PC-9 (cell line): ENCODE data around the gene ATP10A. TPM values are rescaled to one million over a fixed set of nuclear protein-coding genes. Genes with fewer than 3 reads are reported as not detected.

Experiments
- BruUV-seq: library from RNA; stranded (reverse); fragments of 400-500 nt; replicated peaks from 2 replicates; lab custom pipeline; 2021; lab: Mats Ljungman, UMichigan
- CTCF ChIA-PET: fragments of 300-600 bp; sonication (Branson Sonifier 250); formaldehyde crosslinking; loops from one replicate; lab custom pipeline; 2022; ENCODE audit warnings: antibody characterized with exemption; lab: Charles Lee
- POLR2A ChIA-PET: fragments of 300-600 bp; sonication (Branson Sonifier 250); formaldehyde crosslinking; loops from one replicate; lab custom pipeline; 2022; ENCODE audit warnings: antibody characterized with exemption; ENCODE audit not compliant: unreplicated experiment; lab: Charles Lee
- DNase-seq, 2 experiments: peaks; one replicate each; pipeline versions ENCODE4 v3.0.0 to v3.0.0-alpha.2; 2015 to 2022; ENCODE audit warnings: mixed read lengths in 1 of 2
- H2AFZ ChIP-seq: fragments of 200-600 bp; sonication (generic); 2 replicates; pipeline ENCODE4 v1.8.1; 2017; ENCODE audit warnings: antibody characterized with exemption
- H3F3A ChIP-seq: fragments of 200-600 bp; sonication (generic); 2 replicates; pipeline ENCODE4 v1.8.1; 2017; ENCODE audit warnings: antibody characterized with exemption, mild to moderate bottlenecking, low read depth; ENCODE audit not compliant: insufficient read depth
- H3K27ac ChIP-seq: fragments of 200-600 bp; sonication (generic); 2 replicates; pipeline ENCODE4 v1.6.1; 2016; ENCODE audit warnings: mixed run types
- H3K27me3 ChIP-seq: fragments of 200-600 bp; sonication (generic); 2 replicates; pipeline ENCODE4 v1.6.1; 2016; ENCODE audit warnings: low read depth, mixed run types; ENCODE audit not compliant: insufficient read depth
- H3K36me3 ChIP-seq: fragments of 200-600 bp; sonication (generic); 2 replicates; pipeline ENCODE4 v1.6.1; 2016; ENCODE audit warnings: low read depth, mixed run types
- H3K4me1 ChIP-seq: fragments of 200-600 bp; sonication (generic); replicated peaks from 2 replicates; pipeline ENCODE4 v1.6.1; 2016; ENCODE audit warnings: mixed run types; ENCODE audit not compliant: insufficient read depth
- H3K4me2 ChIP-seq: fragments of 200-600 bp; sonication (generic); 2 replicates; pipeline ENCODE4 v1.6.1; 2017; ENCODE audit warnings: mixed run types
- H3K4me3 ChIP-seq: fragments of 200-600 bp; sonication (generic); 2 replicates; pipeline ENCODE4 v1.6.1; 2016; ENCODE audit warnings: mixed run types
- H3K79me2 ChIP-seq: fragments of 200-600 bp; sonication (generic); 2 replicates; pipeline ENCODE4 v1.6.1; 2017; ENCODE audit warnings: low read depth, mixed run types
- H3K9me2 ChIP-seq: fragments of 200-600 bp; sonication (generic); 2 replicates; pipeline ENCODE4 v1.8.1; 2017; ENCODE audit warnings: mild to moderate bottlenecking; ENCODE audit not compliant: insufficient read depth
- H3K9me3 ChIP-seq: fragments of 200-600 bp; sonication (generic); 2 replicates; pipeline ENCODE4 v1.8.1; 2016; ENCODE audit warnings: low read depth; ENCODE audit not compliant: insufficient read depth
- H4K20me1 ChIP-seq: fragments of 200-600 bp; sonication (generic); 2 replicates; pipeline ENCODE4 v1.8.1; 2017; ENCODE audit not compliant: insufficient read depth
- EZH2 ChIP-seq: fragments of 200-600 bp; sonication (generic); IDR thresholded peaks from 2 replicates; pipeline ENCODE4 v1.8.0; 2017; ENCODE audit warnings: antibody characterized with exemption, low read depth
- intact Hi-C: fragments of 100-400 bp; cut with micrococcal nuclease; formaldehyde crosslinking; loops from one replicate; pipeline ENCODE4 v1.10.0; 2022; ENCODE audit not compliant: unreplicated experiment
- total RNA-seq: library from RNA; stranded (reverse); gene quantifications from 2 replicates; pipeline ENCODE4 v1.2.3, GENCODE V29; 2021
- TF ChIP-seq, protein P1 (sequence below): fragments of 200-600 bp; sonication (generic); conservative IDR thresholded peaks from 2 replicates; pipeline ENCODE4 v1.6.1; 2017; ENCODE audit warnings: mixed run types, antibody characterized with exemption, mild to moderate bottlenecking, moderate library complexity

ATP10A gene
- total RNA-seq, 1 experiment from 2014 or later: not detected

GRCh38 chr15:25797511-25797935 is 65.6 kb downstream of the ATP10A start:
- Histone ChIP-seq H2AFZ (no peak overlapping the region), H3K36me3 (no peaks in the 10 kb centered on the region), H3K4me2 (no peak overlapping the region), H4K20me1 (no peaks in the 10 kb centered on the region), H3K9me2 (no peaks in the 10 kb centered on the region), H3K79me2 (no peaks in the 10 kb centered on the region), H3K27ac (no peak overlapping the region), H3K4me3 (no peak overlapping the region), H3F3A (no peaks in the 10 kb centered on the region), H3K9me3 (no peaks in the 10 kb centered on the region), H3K27me3 (peaks cover 57% of the 10 kb centered on the region), H3K4me1 (no peaks in the 10 kb centered on the region)
- DNase-seq: no peak
- no TSS peak for BruUV-seq
- intact Hi-C loops: no loop called here
- POLR2A ChIA-PET: no interaction called here
- TF ChIP-seq, protein P1, sequence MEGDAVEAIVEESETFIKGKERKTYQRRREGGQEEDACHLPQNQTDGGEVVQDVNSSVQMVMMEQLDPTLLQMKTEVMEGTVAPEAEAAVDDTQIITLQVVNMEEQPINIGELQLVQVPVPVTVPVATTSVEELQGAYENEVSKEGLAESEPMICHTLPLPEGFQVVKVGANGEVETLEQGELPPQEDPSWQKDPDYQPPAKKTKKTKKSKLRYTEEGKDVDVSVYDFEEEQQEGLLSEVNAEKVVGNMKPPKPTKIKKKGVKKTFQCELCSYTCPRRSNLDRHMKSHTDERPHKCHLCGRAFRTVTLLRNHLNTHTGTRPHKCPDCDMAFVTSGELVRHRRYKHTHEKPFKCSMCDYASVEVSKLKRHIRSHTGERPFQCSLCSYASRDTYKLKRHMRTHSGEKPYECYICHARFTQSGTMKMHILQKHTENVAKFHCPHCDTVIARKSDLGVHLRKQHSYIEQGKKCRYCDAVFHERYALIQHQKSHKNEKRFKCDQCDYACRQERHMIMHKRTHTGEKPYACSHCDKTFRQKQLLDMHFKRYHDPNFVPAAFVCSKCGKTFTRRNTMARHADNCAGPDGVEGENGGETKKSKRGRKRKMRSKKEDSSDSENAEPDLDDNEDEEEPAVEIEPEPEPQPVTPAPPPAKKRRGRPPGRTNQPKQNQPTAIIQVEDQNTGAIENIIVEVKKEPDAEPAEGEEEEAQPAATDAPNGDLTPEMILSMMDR: no peak
- no peak for TF ChIP-seq EZH2
- CTCF ChIA-PET: no interaction called here

GRCh38 chr15:25797035-25797434 is 66.1 kb downstream of the ATP10A start:
- CTCF ChIA-PET: no interaction called here

GRCh38 chr15:25796395-25796794 is 66.7 kb downstream of the ATP10A start:
- CTCF ChIA-PET: no interaction called here

More at GRCh38 chr15:25797035-25797434, 66.1 kb downstream of the ATP10A start:
- POLR2A ChIA-PET: no interaction called here
- Histone ChIP-seq H3F3A (no peaks in the 10 kb centered on the region), H3K27ac (no peak overlapping the region), H3K4me3 (no peak overlapping the region), H3K9me2 (no peaks in the 10 kb centered on the region), H3K4me1 (no peaks in the 10 kb centered on the region), H3K27me3 (peaks cover 52% of the 10 kb centered on the region), H3K4me2 (no peak overlapping the region), H2AFZ (no peak overlapping the region), H3K36me3 (no peaks in the 10 kb centered on the region), H4K20me1 (no peaks in the 10 kb centered on the region), H3K9me3 (no peaks in the 10 kb centered on the region), H3K79me2 (no peaks in the 10 kb centered on the region)
- intact Hi-C loops: no loop called here
- no TSS peak for BruUV-seq
- TF ChIP-seq, protein P1: no peak
- DNase-seq: no peak

More at GRCh38 chr15:25796395-25796794, 66.7 kb downstream of the ATP10A start:
- H3K9me2 ChIP-seq: no peaks in the 10 kb centered on the region
- intact Hi-C loops: no loop called here
- H3K36me3 ChIP-seq: no peaks in the 10 kb centered on the region
- BruUV-seq: no TSS peak
- no peak for TF ChIP-seq EZH2
- TF ChIP-seq, protein P1: no peak
- DNase-seq: no peak
- H3K4me3 ChIP-seq: no peak overlapping the region
- H2AFZ ChIP-seq: no peak overlapping the region
- H3K27me3 ChIP-seq: peaks cover 46% of the 10 kb centered on the region
- no peaks in the 10 kb centered on the region for H3K9me3 ChIP-seq
- no peak overlapping the region for H3K4me2 ChIP-seq
- H4K20me1 ChIP-seq: no peaks in the 10 kb centered on the region
- POLR2A ChIA-PET: no interaction called here
- no peaks in the 10 kb centered on the region for H3K79me2 ChIP-seq
- no peak overlapping the region for H3K27ac ChIP-seq
- no peaks in the 10 kb centered on the region for H3K4me1 ChIP-seq
- no peaks in the 10 kb centered on the region for H3F3A ChIP-seq
